AG09309 (cell line): ENCODE measurements around the gene HAPSTR1.
"Not testable (repeated sequence)": the region's sequence is repeated elsewhere in the genome, so short reads cannot be mapped to it uniquely, and the experiment has no call there.

ENCODE experiments used
- DNase-seq: peaks from one replicate; pipeline ENCODE4 v3.0.0-alpha.2; 2010; ENCODE audit warnings: low read depth
- H3K4me3 ChIP-seq: 2 replicates; pipeline ENCODE4 v1.5.1; 2011; ENCODE audit warnings: mild to moderate bottlenecking, low read depth, low read length, moderate library complexity; ENCODE audit not compliant: control insufficient read depth
- TF ChIP-seq, protein P1 (sequence below): IDR thresholded peaks from 2 replicates; pipeline ENCODE4 v1.5.1; 2011; ENCODE audit warnings: mild to moderate bottlenecking, low read depth, low read length, inconsistent platforms; ENCODE audit not compliant: insufficient read depth, control insufficient read depth; ENCODE audit errors: missing control alignments

Gene HAPSTR1

GRCh38 chr16:9081158-9081557 lies 10.3 kb upstream of the HAPSTR1 start:
- H3K4me3 ChIP-seq, result no peak overlapping the region
- TF ChIP-seq, protein P1, sequence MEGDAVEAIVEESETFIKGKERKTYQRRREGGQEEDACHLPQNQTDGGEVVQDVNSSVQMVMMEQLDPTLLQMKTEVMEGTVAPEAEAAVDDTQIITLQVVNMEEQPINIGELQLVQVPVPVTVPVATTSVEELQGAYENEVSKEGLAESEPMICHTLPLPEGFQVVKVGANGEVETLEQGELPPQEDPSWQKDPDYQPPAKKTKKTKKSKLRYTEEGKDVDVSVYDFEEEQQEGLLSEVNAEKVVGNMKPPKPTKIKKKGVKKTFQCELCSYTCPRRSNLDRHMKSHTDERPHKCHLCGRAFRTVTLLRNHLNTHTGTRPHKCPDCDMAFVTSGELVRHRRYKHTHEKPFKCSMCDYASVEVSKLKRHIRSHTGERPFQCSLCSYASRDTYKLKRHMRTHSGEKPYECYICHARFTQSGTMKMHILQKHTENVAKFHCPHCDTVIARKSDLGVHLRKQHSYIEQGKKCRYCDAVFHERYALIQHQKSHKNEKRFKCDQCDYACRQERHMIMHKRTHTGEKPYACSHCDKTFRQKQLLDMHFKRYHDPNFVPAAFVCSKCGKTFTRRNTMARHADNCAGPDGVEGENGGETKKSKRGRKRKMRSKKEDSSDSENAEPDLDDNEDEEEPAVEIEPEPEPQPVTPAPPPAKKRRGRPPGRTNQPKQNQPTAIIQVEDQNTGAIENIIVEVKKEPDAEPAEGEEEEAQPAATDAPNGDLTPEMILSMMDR, result no peak
- no peak for DNase-seq

DNA sequence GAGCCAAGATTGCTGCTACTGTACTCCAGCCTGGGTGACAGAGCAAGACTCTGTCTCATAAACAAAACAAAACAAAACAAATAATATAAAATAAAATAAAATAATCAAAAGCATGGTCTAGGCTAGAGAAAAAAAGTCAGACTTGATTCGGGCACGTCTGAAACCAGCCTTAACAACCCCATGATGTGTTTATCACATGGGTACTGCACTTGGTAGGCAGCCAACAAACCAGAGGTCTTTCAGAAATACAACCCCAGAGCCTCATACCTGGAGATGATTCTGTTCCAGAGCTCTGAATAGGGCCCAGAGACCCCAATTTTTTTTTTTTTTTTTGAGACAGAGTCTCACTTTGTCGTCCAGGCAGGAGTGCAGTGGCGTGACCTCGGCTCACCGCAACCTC lies 9.6 kb upstream of the HAPSTR1 start:
- H3K4me3 ChIP-seq, result no peak overlapping the region
- no peak for DNase-seq

GRCh38 chr16:9082422-9082821 lies 9.0 kb upstream of the HAPSTR1 start:
- TF ChIP-seq, protein P1, result no peak
- H3K4me3 ChIP-seq, result no peak overlapping the region
- DNase-seq, result no peak

More for the DNA sequence above, 9.6 kb upstream of the HAPSTR1 start:
- TF ChIP-seq, protein P1, result no peak

GRCh38 chr16:9087733-9088132 lies 3.7 kb upstream of the HAPSTR1 start:
- not testable (repeated sequence) for H3K4me3 ChIP-seq

DNA sequence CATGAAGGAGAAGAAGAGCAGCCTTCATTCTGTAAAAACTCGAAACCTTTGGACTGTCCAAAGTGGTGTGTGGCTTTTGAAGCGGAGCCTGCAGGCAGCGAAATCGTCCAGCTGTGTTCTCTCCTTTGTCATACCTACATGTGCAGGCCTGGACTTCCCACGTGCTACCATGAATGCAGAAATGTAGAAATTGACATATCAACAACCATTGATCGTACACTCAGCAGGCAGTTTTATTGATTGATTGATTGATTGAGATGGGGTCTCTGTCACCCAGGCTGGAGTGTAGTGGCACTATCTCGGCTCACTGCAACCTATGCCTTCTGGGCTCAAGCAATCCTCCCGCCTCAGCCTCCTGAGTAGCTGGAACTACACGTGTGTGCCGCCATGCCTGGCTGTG lies 2.6 kb upstream of the HAPSTR1 start:
- TF ChIP-seq, protein P1, result no peak
- H3K4me3 ChIP-seq, result no peak overlapping the region

More at GRCh38 chr16:9087733-9088132, 3.7 kb upstream of the HAPSTR1 start:
- not testable (repeated sequence) for DNase-seq

GRCh38 chr16:9089660-9090059 lies 1.8 kb upstream of the HAPSTR1 start:
- TF ChIP-seq, protein P1, result no peak
- no peak for DNase-seq
- H3K4me3 ChIP-seq, result no peak overlapping the region

More for the DNA sequence above, 2.6 kb upstream of the HAPSTR1 start:
- no peak for DNase-seq

- no peak for DNase-seq
- TF ChIP-seq, protein P1, result no peak
These were observed 1.1 kb upstream of the HAPSTR1 start for GRCh38 chr16:9090101-9090959.

More at GRCh38 chr16:9090101-9090959, 1.1 kb upstream of the HAPSTR1 start:
- H3K4me3 ChIP-seq, result peak overlapping the region; percentile 59
